Activated naive CD4-positive, alpha-beta T cell treated with anti-CD3 and anti-CD28 coated beads for 36 hours (primary cell): ENCODE data around the gene VEZT. TPM values are rescaled to one million over a fixed set of nuclear protein-coding genes. Genes with fewer than 3 reads are reported as not detected.
"Not testable (repeated sequence)": the region's sequence is repeated elsewhere in the genome, so short reads cannot be mapped to it uniquely, and the experiment has no call there.

Experiments used
- CTCF ChIA-PET: fragments of 350-600 bp; sonication (Branson Sonifier 250); formaldehyde crosslinking; loops from one replicate; lab custom pipeline; 2021; ENCODE audit warnings: antibody characterized with exemption; lab: Charles Lee
- DNase-seq: peaks from one replicate; pipeline ENCODE4 v3.0.0-alpha.2; 2020
- H3K27ac Mint-ChIP-seq: one replicate; pipeline ENCODE4 v1.8.0; 2021; ENCODE audit warnings: mild to moderate bottlenecking, mixed read lengths
- H3K27me3 Mint-ChIP-seq: one replicate; pipeline ENCODE4 v1.8.0; 2021; ENCODE audit warnings: low read depth, mixed read lengths
- H3K36me3 Mint-ChIP-seq: one replicate; pipeline ENCODE4 v1.8.0; 2021; ENCODE audit warnings: low read depth, mixed read lengths
- H3K4me1 Mint-ChIP-seq: one replicate; pipeline ENCODE4 v1.8.0; 2021; ENCODE audit warnings: low read depth, mixed read lengths
- H3K4me3 Mint-ChIP-seq: one replicate; pipeline ENCODE4 v1.8.0; 2021; ENCODE audit warnings: mild to moderate bottlenecking, moderate library complexity, mixed read lengths
- H3K9me3 Mint-ChIP-seq: one replicate; pipeline ENCODE4 v1.8.0; 2021; ENCODE audit warnings: mixed read lengths
- intact Hi-C: fragments of 100-400 bp; cut with micrococcal nuclease; formaldehyde crosslinking; loops from one replicate; pipeline ENCODE4 v1.15.1; 2023
- total RNA-seq, 2 experiments: library from RNA; stranded (reverse); gene quantifications; one replicate each; pipeline ENCODE4 v1.2.3, GENCODE V29; 2021

VEZT gene
- total RNA-seq, 2 experiments from 2014 or later: 41.3 to 42.5 TPM

DNA sequence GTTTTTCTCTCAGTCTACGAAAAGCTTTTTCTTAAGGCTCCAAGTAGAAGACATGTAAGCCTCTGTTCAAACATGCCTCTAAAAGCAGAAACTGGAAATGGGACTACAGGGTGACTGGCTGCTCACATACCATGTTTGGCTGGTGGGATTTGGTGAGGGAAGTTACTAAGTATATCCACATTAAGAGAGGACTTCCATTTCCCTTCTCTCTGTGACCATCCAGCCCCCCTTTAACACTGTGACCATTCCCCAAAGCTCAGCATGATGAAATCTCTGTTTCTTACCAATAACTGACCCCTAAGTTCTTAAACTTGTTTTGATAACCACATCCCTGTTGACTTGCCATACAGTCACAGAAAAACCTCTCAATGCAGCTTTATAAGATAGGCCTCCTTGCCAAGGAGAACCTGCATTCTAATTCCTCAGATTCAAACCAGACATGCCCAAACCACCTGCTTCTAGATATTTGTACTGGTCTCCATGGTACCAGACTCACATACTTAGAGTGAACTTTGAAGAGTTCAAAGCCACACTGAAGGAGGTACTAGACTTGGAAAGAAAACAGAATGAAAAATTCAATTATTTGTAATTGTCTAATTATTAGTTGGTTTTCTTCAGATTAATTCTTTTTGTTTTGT, 102.2 kb downstream of the VEZT start:
- no peak overlapping the region for H3K4me3 Mint-ChIP-seq
- CTCF ChIA-PET: no interaction called here
- no peak for DNase-seq
- H3K27ac Mint-ChIP-seq: no peak overlapping the region
- no peaks in the 10 kb centered on the region for H3K4me1 Mint-ChIP-seq
- intact Hi-C loops: no loop called here
- peaks cover under 1% of the 10 kb centered on the region for H3K27me3 Mint-ChIP-seq
- no peaks in the 10 kb centered on the region for H3K9me3 Mint-ChIP-seq
- no peaks in the 10 kb centered on the region for H3K36me3 Mint-ChIP-seq

DNA sequence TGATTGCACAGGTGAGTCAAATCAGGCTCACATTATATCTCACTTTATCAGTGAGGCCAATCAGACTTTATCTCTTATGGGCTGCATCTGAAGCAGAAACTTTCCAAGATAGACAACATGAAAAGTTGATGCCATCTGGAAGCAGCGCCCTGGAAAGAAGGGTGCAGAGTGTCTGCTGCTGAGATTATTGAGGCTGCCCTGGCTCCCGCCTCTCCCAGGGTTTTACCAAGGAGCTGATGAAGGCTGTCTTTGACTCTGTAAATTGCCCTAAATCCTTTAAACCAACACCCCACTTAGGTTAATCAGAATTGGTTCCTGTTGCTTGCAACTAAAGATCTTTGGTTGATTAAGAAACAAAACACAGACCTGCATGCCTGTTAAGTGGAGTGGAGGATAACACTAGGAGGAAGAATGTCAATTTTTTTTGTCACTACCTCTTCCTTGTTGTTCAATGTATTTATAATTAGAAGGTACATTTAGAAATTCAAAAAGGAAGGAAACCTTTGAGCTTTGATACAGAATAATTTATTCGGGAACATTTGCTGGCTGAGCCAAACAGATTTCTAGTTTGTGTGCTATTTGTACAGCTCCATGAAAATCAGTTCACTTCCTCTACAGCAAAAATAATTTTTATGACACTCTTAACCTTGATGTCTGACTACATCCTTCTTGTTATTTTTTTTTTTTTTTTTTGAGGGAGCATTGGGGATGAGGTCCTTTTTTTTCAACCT, 104.1 kb downstream of the VEZT start:
- no peak for DNase-seq
- Mint-ChIP-seq H3K27me3 (peaks cover 3% of the 10 kb centered on the region), H3K4me3 (no peak overlapping the region), H3K36me3 (no peaks in the 10 kb centered on the region), H3K4me1 (no peaks in the 10 kb centered on the region), H3K9me3 (no peaks in the 10 kb centered on the region), H3K27ac (no peak overlapping the region)
- intact Hi-C loops: no loop called here
- CTCF ChIA-PET: no interaction called here

DNA sequence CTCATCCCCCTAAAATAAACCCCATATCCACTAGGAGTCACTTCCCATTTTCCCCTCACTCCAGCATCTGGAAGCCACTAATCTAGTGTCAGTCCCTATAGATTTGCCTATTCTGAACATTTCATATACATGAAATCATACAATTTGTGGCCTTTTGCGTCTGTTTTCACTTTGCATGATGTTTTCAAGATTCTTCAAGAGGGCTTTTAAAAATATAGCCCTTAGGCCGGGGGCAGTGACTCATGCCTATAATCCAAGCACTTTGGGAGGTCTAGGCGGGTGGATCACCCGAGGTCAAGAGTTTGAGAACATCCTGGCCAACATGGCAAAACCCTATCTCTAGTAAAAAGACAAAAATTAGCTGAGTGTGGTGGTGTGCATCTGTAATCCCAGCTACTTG, 104.7 kb downstream of the VEZT start:
- Mint-ChIP-seq H3K9me3 (no peaks in the 10 kb centered on the region), H3K4me3 (no peak overlapping the region), H3K27me3 (peaks cover 3% of the 10 kb centered on the region), H3K4me1 (no peaks in the 10 kb centered on the region), H3K27ac (no peak overlapping the region), H3K36me3 (no peaks in the 10 kb centered on the region)
- CTCF ChIA-PET: no interaction called here
- intact Hi-C loops: no loop called here
- no peak for DNase-seq

DNA sequence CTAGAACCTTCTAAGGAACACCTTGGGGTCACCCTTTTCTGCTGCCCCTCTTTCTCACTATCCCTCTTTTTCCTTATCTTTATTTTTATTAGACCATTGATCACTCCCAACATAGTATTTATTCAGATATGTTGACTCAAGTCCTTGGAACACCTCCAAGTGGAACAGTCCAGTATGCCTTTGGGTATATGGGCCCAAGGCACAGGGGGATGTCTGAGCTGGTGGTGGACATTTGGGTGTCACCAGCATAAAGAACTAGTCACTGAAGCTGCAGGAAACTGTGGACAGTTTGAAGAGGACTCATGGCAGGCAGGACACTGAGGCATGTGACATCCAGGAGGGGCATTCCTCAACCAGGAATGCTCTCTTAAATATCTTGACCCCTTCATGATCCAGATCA, 105.6 kb downstream of the VEZT start:
- CTCF ChIA-PET: no interaction called here
- intact Hi-C loops: no loop called here

DNA sequence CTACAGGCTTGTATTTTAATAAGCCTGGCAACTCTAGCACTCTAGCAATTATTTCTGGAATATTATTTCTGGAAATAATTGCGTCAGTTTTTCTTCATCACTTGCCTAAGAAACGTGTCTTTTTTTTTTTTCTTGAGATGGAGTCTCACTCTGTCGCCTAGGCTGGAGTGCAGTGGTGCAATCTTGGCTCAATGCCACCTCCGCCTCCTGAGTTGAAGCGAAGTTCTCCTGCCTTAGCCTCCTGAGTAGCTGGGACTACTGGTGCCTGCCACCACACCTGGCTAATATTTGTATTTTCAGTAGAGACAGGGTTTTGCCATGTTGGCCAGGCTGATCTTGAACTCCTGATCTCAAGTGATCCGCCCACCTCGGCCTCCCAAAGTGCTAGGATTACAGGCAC, 106.6 kb downstream of the VEZT start:
- H3K27me3 Mint-ChIP-seq, DNase-seq, H3K36me3 Mint-ChIP-seq, H3K4me3 Mint-ChIP-seq, H3K9me3 Mint-ChIP-seq, H3K4me1 Mint-ChIP-seq, intact Hi-C loops, H3K27ac Mint-ChIP-seq: not testable (repeated sequence)
- CTCF ChIA-PET: interaction anchor here (0.7 kb wide), 1 partner anchor 251 kb away, joined by 3 read pairs; no protein-coding TSS in a partner anchor

More for the DNA sequence above, 105.6 kb downstream of the VEZT start:
- Mint-ChIP-seq H3K27ac (no peak overlapping the region), H3K4me1 (no peaks in the 10 kb centered on the region), H3K9me3 (no peaks in the 10 kb centered on the region), H3K36me3 (no peaks in the 10 kb centered on the region), H3K4me3 (no peak overlapping the region), H3K27me3 (peaks cover 3% of the 10 kb centered on the region)
- DNase-seq: no peak

DNA sequence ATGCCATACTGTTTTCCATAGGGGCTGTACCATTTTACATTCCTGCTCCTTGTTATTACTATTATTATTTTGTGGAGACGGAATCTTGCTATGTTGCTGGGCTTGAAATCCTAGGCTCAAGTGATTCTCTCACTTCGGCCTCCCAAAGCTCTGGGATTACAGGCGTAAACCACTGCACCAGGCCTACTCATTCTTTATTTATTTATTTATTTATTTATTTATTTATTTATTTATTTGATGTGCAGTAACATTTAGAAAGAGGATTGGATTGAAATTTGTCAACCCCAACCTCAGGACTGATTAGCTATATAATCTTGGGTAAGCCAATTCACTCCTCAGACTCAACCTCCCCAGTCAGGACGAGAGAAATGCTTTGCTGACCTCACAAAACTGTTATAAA, 107.9 kb downstream of the VEZT start:
- no peak overlapping the region for H3K27ac Mint-ChIP-seq
- DNase-seq: no peak
- intact Hi-C loops: no loop called here
- no peaks in the 10 kb centered on the region for H3K36me3 Mint-ChIP-seq
- no peaks in the 10 kb centered on the region for H3K4me1 Mint-ChIP-seq
- CTCF ChIA-PET: interaction anchor here (0.6 kb wide), 1 partner anchor 257 kb away, joined by 4 read pairs; no protein-coding TSS in a partner anchor
- peaks cover 3% of the 10 kb centered on the region for H3K27me3 Mint-ChIP-seq
- no peak overlapping the region for H3K4me3 Mint-ChIP-seq
- H3K9me3 Mint-ChIP-seq: no peaks in the 10 kb centered on the region

DNA sequence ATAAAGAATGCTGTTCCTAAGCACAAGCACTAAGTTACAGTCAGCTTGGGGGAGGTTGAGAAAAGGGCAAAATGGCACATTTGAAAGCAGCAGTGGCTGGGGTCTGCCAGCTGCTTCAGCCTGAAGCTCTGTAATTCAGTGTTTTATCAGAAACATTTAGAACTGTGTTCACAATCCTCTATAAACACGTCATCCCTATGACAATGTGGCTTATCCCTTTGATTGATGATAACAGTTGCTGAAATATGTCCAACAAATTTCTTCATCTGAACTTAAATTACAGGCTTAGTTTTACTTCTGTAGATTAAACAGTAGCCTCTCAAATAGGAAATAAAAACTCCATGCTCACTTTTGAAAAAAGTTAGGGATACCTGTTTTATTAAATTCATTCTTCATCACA, 108.8 kb downstream of the VEZT start:
- intact Hi-C loops: no loop called here

DNA sequence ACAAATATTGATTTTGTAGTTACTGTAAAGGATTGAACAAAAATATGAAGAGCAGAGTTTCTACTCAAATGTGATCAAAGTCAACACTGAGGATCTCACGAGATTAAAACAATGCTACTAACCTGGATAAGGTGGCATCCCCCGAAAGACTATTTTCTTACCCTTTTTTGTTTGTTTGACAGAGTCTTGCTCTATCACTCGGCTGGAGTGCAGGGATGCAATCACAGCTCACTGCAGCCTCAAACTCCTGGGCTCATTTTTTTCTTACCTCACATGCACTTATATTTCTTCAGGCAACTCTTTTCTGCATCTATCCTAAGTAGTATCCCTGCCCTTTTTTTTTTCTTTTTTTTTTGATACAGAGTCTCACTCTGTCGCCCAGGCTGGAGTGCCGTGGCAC, 109.2 kb downstream of the VEZT start:
- no peak overlapping the region for H3K4me3 Mint-ChIP-seq
- H3K27me3 Mint-ChIP-seq: peaks cover 3% of the 10 kb centered on the region
- H3K9me3 Mint-ChIP-seq: no peaks in the 10 kb centered on the region
- intact Hi-C loops: no loop called here
- no peak overlapping the region for H3K27ac Mint-ChIP-seq
- no peaks in the 10 kb centered on the region for H3K4me1 Mint-ChIP-seq
- no peak for DNase-seq
- no peaks in the 10 kb centered on the region for H3K36me3 Mint-ChIP-seq
- CTCF ChIA-PET: no interaction called here

More for the DNA sequence above, 108.8 kb downstream of the VEZT start:
- Mint-ChIP-seq H3K9me3 (no peaks in the 10 kb centered on the region), H3K36me3 (no peaks in the 10 kb centered on the region), H3K27me3 (peaks cover 3% of the 10 kb centered on the region), H3K27ac (no peak overlapping the region), H3K4me1 (no peaks in the 10 kb centered on the region), H3K4me3 (no peak overlapping the region)
- CTCF ChIA-PET: interaction anchor here (0.6 kb wide), 2 partner anchors 19 to 193 kb away, joined by 3 to 4 read pairs; no protein-coding TSS in a partner anchor
- no peak for DNase-seq

DNA sequence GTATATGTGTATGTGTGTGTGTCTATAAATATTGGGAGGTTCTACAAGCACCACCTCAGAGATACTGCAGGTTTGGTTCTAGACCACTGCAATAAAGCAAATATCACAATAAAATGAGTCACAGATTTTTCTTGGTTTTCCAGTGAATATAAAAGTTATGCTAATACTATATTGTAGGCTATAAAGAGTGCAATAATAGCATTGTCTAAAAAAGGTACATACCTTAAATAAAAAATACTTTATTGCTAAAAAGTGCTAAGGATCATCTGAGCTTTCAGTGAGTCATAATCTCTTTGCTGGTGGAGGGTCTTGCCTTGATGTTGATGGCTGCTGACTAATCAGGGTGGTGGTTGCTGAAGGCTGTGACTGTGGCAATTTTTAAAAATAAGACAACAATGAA, 111.1 kb downstream of the VEZT start:
- CTCF ChIA-PET: interaction anchor here (1.0 kb wide), 1 partner anchor 211 kb away, joined by 3 read pairs; no protein-coding TSS in a partner anchor
- DNase-seq: no peak
- Mint-ChIP-seq H3K4me3 (no peak overlapping the region), H3K4me1 (peaks cover 1% of the 10 kb centered on the region), H3K9me3 (no peaks in the 10 kb centered on the region), H3K27me3 (peaks cover 3% of the 10 kb centered on the region), H3K36me3 (no peaks in the 10 kb centered on the region), H3K27ac (no peak overlapping the region)
- intact Hi-C loops: no loop called here

DNA sequence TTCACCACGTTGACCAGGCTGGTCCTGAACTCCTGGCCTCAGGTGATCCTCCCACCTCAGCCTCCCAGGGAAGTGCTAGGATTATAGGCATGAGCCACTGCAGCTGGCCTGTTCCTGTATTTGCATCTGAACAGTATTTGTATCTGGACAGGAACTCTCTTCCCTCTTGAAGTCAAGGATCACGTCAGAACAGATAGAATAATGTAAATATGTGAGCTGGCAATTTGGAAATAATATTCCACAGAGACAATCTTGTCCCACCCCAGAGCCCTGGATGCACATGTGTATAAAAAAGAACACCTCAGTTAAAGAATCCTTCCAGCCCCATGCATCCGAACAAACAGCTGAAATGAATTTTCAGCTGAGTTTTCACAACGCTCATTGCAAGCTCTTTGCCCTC, 118.3 kb downstream of the VEZT start:
- peaks cover 5% of the 10 kb centered on the region for H3K4me1 Mint-ChIP-seq
- no peaks in the 10 kb centered on the region for H3K27me3 Mint-ChIP-seq
- no peaks in the 10 kb centered on the region for H3K36me3 Mint-ChIP-seq
- H3K9me3 Mint-ChIP-seq: peaks cover 2% of the 10 kb centered on the region
- no peak overlapping the region for H3K27ac Mint-ChIP-seq
- DNase-seq: no peak
- CTCF ChIA-PET: interaction anchor here (1.2 to 3.9 kb wide), 3 partner anchors 199 to 664 kb away, joined by 3 to 17 read pairs (median 16); no protein-coding TSS in a partner anchor
- H3K4me3 Mint-ChIP-seq: no peak overlapping the region
- intact Hi-C loops: no loop called here

DNA sequence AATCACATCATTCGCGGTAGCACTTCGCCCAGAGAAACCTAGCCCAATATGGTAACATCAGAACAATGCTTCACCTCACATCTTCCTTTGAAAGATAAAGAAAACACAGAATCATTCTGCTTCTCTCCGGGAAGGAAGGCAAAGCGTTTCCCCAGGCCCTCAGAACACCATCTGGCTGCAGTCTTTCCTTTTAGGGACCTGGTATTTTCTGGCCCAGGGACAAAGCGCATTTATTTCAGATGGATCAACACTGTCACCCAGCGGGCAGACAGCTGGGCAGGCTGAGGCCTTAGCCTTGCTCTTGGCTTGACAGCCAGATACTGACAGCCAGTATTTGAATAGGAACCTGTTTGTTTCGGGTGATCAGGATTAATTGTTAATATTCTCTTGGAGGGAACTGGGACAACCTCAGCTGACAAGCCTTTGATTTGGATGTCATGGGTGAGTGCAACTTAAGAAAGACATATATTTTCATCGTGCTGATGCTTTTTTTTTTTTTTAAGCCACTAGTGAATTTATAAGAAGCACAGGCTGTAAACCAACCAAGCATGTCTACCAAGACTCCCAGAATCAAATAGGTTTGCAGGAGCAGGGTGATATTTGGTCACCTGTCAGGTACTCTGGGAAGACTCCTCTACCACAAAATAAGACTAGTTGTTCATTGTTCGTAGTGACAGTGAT, 118.9 kb downstream of the VEZT start:
- no peak for DNase-seq
- Mint-ChIP-seq H3K27ac (no peak overlapping the region), H3K4me3 (no peak overlapping the region), H3K4me1 (peaks cover 5% of the 10 kb centered on the region), H3K36me3 (no peaks in the 10 kb centered on the region), H3K9me3 (peaks cover 2% of the 10 kb centered on the region), H3K27me3 (no peaks in the 10 kb centered on the region)
- CTCF ChIA-PET: interaction anchor here (0.7 to 3.9 kb wide), 4 partner anchors 91 to 663 kb away, joined by 3 to 17 read pairs (median 10); no protein-coding TSS in a partner anchor
- intact Hi-C loops: no loop called here

DNA sequence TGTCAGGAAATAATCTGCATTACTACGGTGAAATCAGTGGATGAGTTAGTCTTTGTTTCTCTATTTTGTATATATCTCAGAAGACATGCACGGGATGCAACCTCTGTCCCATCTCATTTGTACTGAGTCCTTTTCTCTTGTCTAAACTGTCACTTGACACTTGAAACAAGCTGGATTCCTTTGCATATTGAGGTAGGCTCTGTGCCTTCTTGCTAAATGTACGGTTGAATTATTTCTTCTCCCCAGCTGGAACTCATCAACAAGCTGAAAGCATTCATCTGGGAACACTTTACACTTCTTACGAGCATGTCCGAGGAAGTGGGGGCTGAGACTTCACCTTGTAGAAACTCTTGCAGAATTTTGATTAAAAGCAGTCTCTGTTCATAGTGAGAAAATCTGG, 119.5 kb downstream of the VEZT start:
- Mint-ChIP-seq H3K27ac (no peak overlapping the region), H3K4me3 (no peak overlapping the region), H3K36me3 (no peaks in the 10 kb centered on the region), H3K4me1 (peaks cover 8% of the 10 kb centered on the region), H3K9me3 (peaks cover 2% of the 10 kb centered on the region), H3K27me3 (no peaks in the 10 kb centered on the region)
- no peak for DNase-seq
- CTCF ChIA-PET: interaction anchor here (0.6 to 0.7 kb wide), 2 partner anchors 92 to 213 kb away, joined by 3 to 4 read pairs; no protein-coding TSS in a partner anchor
- intact Hi-C loops: no loop called here
